Measurements from ENCODE around the gene GNL3. TPM values are rescaled to one million over a fixed set of nuclear protein-coding genes. Genes with fewer than 3 reads are reported as not detected.

Gene GNL3
- total RNA-seq = 10 to 100 TPM; 26.5 to 82.2 TPM
- polyA plus RNA-seq = 10 to 100 TPM; 38.5 to 45.1 TPM

DNA sequence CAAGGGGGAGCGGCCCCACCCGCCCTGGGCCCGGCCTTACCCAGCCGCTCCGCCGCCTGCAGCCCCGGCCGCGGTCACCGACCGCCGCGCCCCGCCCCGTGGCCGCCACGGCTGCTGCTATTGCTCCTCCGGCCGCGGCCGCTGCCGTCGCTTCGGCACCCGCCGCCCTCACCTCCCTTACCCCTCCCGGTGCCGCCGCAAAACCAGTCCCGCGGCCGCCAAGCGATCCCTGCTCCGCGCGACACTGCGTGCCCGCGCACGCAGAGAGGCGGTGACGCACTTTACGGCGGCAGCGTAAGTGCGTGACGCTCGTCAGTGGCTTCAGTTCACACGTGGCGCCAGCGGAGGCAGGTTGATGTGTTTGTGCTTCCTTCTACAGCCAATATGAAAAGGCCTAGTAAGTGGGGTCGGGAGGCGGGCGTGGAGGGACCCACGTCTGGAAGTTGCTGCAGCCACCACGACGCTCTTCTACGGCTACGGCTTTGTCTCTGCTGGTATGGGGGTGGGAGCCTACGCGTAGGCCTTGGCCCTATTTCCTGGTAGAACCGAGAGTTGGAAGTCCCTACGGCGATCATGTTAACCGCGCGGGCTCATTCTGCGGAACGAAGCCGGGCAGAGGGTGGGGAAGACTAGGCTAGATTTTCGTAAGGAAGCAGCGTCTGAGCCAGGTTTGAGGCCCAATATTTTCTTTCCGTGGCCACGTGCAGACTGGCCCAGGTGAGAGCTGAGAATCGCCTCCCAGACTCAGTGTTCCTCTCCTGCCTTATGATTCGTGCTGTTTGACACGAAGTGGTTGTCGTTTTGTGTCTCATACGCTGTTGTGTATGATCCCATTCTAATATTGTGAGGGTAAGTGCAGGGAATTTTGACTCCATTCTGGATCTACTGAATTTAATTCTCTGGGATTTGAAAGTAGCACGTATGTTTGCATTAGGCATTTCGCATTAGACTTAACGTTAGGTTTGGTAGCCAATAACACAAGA, at the start of gene GNL3, which contains the start of gene PBRM1:
Gene GNL3 (plus strand): TSS at position 324 of the 983 bp plus-strand sequence. CDS start 61 bp downstream, at position 385.
Gene PBRM1 (minus strand): TSS at position 205 of the 983 bp plus-strand sequence.
- peak within 1 kb of the TSS; percentile 97 to 99 for H3K9ac ChIP-seq (ENCODE audit: low read depth in 1 of 2, low read length in 2 of 2)
- no peaks in the 10 kb centered on the region for H3K27me3 ChIP-seq (ENCODE audit: control insufficient read depth in 4 of 4, insufficient read depth in 4 of 4, low read length in 3 of 4)
- H3K9me3 ChIP-seq (ENCODE audit: control insufficient read depth in 4 of 4, low read length in 3 of 4) = no peaks in the 10 kb centered on the region
- peak within 1 kb of the TSS; percentile 71 to 99 (median 97) for H3K4me3 ChIP-seq (ENCODE audit: low read depth in 1 of 3, low read length in 3 of 3)
- H3K27ac ChIP-seq (ENCODE audit: low read depth in 1 of 2, low read length in 2 of 2) = peak within 1 kb of the TSS; percentile 91 to 98
- TF ChIP-seq FOXA1 (IDR thresholded peaks at IDR 0.05) = no peak
- TF ChIP-seq RXRA (IDR thresholded peaks at IDR 0.05) = peak; percentile 9 to 28
- TF ChIP-seq SP1 (IDR thresholded peaks at IDR 0.05) = peak; percentile 35
- TF ChIP-seq ZBTB33 (IDR thresholded peaks at IDR 0.05) = peak; percentile 36
- no peak for TF ChIP-seq HNF4G (IDR thresholded peaks at IDR 0.05)
- TF ChIP-seq TAF1 (conservative IDR thresholded peaks at IDR 0.05) = peak; percentile 69
- TF ChIP-seq GABPA (IDR thresholded peaks at IDR 0.05 in 1 of 2, conservative IDR thresholded peaks at IDR 0.05 in 1 of 2) = peak in 1 of 2 donors; percentile 44
- no peak for TF ChIP-seq FOXA2 (IDR thresholded peaks at IDR 0.05)
- no peak for TF ChIP-seq JUND (IDR thresholded peaks at IDR 0.05)
- TF ChIP-seq RAD21 (IDR thresholded peaks at IDR 0.05) = no peak
- TF ChIP-seq NR2F2 (IDR thresholded peaks at IDR 0.05) = no peak
- TF ChIP-seq EGR1 (IDR thresholded peaks at IDR 0.05; ENCODE audit: low read depth in 2 of 2) = no peak
- no peak for TF ChIP-seq ATF3 (IDR thresholded peaks at IDR 0.05)
- peak; percentile 59 for TF ChIP-seq YY1 (IDR thresholded peaks at IDR 0.05)
- TF ChIP-seq REST (IDR thresholded peaks at IDR 0.05) = peak; percentile 81
- TF ChIP-seq HNF4A (conservative IDR thresholded peaks at IDR 0.05) = no peak
- TF ChIP-seq, protein P1, sequence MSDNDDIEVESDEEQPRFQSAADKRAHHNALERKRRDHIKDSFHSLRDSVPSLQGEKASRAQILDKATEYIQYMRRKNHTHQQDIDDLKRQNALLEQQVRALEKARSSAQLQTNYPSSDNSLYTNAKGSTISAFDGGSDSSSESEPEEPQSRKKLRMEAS (IDR thresholded peaks at IDR 0.05) = peak; percentile 98
- TF ChIP-seq CTCF (IDR thresholded peaks at IDR 0.05; ENCODE audit: low read depth, low read length, missing input control) = no peak
- DNase-seq (ENCODE audit: low spot score) = peak; percentile 89
- H3K36me3 ChIP-seq (ENCODE audit: control insufficient read depth in 4 of 4, insufficient read depth in 3 of 4, low read depth in 1 of 4, low read length in 3 of 4) = peaks cover 8 to 38% (median 35%) of the 10 kb centered on the region in 4 donors
- under 1% methylated on average over 82 of the region's 82 CpGs for WGBS
- peaks cover 11 to 41% (median 39%) of the 10 kb centered on the region in 4 donors for H3K4me1 ChIP-seq (ENCODE audit: control insufficient read depth in 4 of 4, insufficient read depth in 4 of 4, low read length in 3 of 4)

Measured in liver (tissue), 9 donors.